Ascending aorta (tissue), 2 donors: ENCODE measurements around the gene PLEKHH2. TPM values are rescaled to one million over a fixed set of nuclear protein-coding genes. Genes with fewer than 3 reads are reported as not detected.

ENCODE experiments used
- DNase-seq, 2 donors: peaks; one replicate each; pipeline ENCODE4 v3.0.0-alpha.2; 2019; ENCODE audit warnings: low spot score in 2 of 2
- H3K27ac ChIP-seq, 2 donors: fragments of 200-600 bp; sonication (generic); one replicate each; pipeline ENCODE4 v1.5.1; 2016 to 2017; ENCODE audit warnings: mild to moderate bottlenecking in 1 of 2
- H3K27me3 ChIP-seq: fragments of 200-600 bp; sonication (generic); one replicate; pipeline ENCODE4 v1.5.1; 2017
- H3K36me3 ChIP-seq, 2 donors: fragments of 200-600 bp; sonication (generic); one replicate each; pipeline ENCODE4 v1.5.1; 2016
- H3K4me1 ChIP-seq, 2 donors: fragments of 200-600 bp; sonication (generic); one replicate each; pipeline ENCODE4 v1.5.1; 2016 to 2017; ENCODE audit warnings: mild to moderate bottlenecking in 1 of 2
- H3K4me3 ChIP-seq, 2 donors: fragments of 200-600 bp; sonication (generic); one replicate each; pipeline ENCODE4 v1.5.1; 2016 to 2017; ENCODE audit warnings: mild to moderate bottlenecking in 1 of 2
- H3K9me3 ChIP-seq, 2 donors: fragments of 200-600 bp; sonication (generic); one replicate each; pipeline ENCODE4 v1.5.1; 2016
- intact Hi-C: fragments of 100-400 bp; cut with DNase I; formaldehyde crosslinking; loops from one replicate; pipeline ENCODE4 v1.15.1; 2023
- total RNA-seq: library from RNA; depleted of rRNA; stranded (reverse); fragments of >200 nt; gene quantifications from one replicate; pipeline ENCODE4 v1.1.0, GENCODE V29; 2016
- TF ChIP-seq, protein P1 (sequence below), 3 experiments: fragments of 200-600 bp in 2 of 3; fragments of 450-650 bp in 1 of 3; sonication (generic) in 2 of 3; IDR thresholded peaks; one replicate each; pipeline ENCODE4 v1.5.1; 2016 to 2019; ENCODE audit warnings: antibody characterized with exemption in 3 of 3, mild to moderate bottlenecking in 1 of 3, moderate library complexity in 1 of 3

PLEKHH2 gene
- total RNA-seq, 1 donor from 2014 or later = 15.0 TPM

DNA sequence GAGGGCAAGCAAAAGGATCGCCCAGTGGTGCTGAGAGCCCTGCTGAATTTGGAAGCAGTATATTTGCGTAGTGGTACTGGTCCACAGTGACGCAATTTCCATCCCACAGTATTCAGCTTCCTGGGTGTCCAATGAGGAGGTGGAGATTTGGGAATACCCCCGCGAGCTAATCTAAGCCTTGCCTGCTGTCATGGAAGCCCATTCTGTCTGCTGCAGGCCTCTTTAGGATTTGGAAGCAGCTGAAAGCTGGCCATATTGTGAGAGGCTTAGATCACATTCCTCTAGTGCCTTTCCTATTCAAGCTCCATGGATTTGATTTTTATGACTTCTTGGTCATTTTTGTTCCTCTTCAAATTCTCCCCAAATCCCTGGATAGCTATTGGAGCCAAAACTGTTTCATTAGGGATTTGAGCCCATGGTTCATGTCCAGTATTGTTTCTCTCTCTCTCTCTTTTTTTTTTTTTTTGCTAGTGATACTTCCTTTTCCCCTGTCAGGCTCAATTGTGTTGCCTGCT is 114.5 kb downstream of the PLEKHH2 start:
- intact Hi-C loops = no loop called here
- no peak overlapping the region for H3K27ac ChIP-seq
- H3K9me3 ChIP-seq = no peaks in the 10 kb centered on the region

DNA sequence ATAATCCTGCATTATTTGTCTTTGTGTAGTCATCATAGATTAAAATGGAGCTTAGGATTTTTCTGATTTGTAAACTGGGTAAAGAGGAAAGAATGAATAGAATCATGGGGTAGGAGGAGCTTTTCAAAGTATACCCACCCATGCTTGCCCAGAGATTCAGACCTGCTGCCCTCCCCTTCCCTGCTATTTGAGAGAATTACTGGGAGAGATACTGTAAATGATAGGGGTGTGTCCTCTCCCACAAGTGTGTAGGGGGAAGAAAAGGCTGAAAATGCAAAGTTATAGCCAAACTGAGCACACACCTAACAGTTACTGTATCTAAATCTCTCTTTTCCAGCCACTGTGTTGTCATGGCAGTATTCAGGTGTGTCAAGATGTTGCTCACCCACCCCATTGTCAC is 115.2 kb downstream of the PLEKHH2 start:
- Histone ChIP-seq H3K4me1 (no peaks in the 10 kb centered on the region), H3K27me3 (no peaks in the 10 kb centered on the region), H3K36me3 (peaks cover 0 to 4% of the 10 kb centered on the region in 2 donors), H3K27ac (no peak overlapping the region), H3K9me3 (no peaks in the 10 kb centered on the region), H3K4me3 (no peak overlapping the region)
- TF ChIP-seq, protein P1, sequence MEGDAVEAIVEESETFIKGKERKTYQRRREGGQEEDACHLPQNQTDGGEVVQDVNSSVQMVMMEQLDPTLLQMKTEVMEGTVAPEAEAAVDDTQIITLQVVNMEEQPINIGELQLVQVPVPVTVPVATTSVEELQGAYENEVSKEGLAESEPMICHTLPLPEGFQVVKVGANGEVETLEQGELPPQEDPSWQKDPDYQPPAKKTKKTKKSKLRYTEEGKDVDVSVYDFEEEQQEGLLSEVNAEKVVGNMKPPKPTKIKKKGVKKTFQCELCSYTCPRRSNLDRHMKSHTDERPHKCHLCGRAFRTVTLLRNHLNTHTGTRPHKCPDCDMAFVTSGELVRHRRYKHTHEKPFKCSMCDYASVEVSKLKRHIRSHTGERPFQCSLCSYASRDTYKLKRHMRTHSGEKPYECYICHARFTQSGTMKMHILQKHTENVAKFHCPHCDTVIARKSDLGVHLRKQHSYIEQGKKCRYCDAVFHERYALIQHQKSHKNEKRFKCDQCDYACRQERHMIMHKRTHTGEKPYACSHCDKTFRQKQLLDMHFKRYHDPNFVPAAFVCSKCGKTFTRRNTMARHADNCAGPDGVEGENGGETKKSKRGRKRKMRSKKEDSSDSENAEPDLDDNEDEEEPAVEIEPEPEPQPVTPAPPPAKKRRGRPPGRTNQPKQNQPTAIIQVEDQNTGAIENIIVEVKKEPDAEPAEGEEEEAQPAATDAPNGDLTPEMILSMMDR (IDR thresholded peaks at IDR 0.05) = no peak
- no peak for DNase-seq
- intact Hi-C loops = no loop called here

More for the DNA sequence above, 114.5 kb downstream of the PLEKHH2 start:
- Histone ChIP-seq H3K36me3 (peaks cover 0 to 4% of the 10 kb centered on the region in 2 donors), H3K27me3 (no peaks in the 10 kb centered on the region), H3K4me1 (peaks cover 0 to 5% of the 10 kb centered on the region in 2 donors), H3K4me3 (no peak overlapping the region)
- DNase-seq = no peak
- TF ChIP-seq, protein P1 (IDR thresholded peaks at IDR 0.05) = no peak

GRCh38 chr2:43754180-43754579 is 117.1 kb downstream of the PLEKHH2 start:
- H3K27me3 ChIP-seq = no peaks in the 10 kb centered on the region
- no peak overlapping the region for H3K27ac ChIP-seq
- DNase-seq = no peak
- no peaks in the 10 kb centered on the region for H3K9me3 ChIP-seq
- TF ChIP-seq, protein P1 (IDR thresholded peaks at IDR 0.05) = no peak
- H3K36me3 ChIP-seq = peaks cover 0 to 4% of the 10 kb centered on the region in 2 donors
- intact Hi-C loops = no loop called here
- peaks cover 3 to 5% of the 10 kb centered on the region in 2 donors for H3K4me1 ChIP-seq
- H3K4me3 ChIP-seq = no peak overlapping the region

GRCh38 chr2:43758739-43759138 is 121.7 kb downstream of the PLEKHH2 start:
- H3K4me1 ChIP-seq = peaks cover 6 to 7% of the 10 kb centered on the region in 2 donors
- H3K27ac ChIP-seq = peak overlapping the region; percentile 21 to 66
- H3K4me3 ChIP-seq = no peak overlapping the region
- no peaks in the 10 kb centered on the region for H3K27me3 ChIP-seq
- TF ChIP-seq, protein P1 (IDR thresholded peaks at IDR 0.05) = no peak
- no peak for DNase-seq
- H3K9me3 ChIP-seq = no peaks in the 10 kb centered on the region
- intact Hi-C loops = no loop called here
- H3K36me3 ChIP-seq = peaks cover 0 to 4% of the 10 kb centered on the region in 2 donors

DNA sequence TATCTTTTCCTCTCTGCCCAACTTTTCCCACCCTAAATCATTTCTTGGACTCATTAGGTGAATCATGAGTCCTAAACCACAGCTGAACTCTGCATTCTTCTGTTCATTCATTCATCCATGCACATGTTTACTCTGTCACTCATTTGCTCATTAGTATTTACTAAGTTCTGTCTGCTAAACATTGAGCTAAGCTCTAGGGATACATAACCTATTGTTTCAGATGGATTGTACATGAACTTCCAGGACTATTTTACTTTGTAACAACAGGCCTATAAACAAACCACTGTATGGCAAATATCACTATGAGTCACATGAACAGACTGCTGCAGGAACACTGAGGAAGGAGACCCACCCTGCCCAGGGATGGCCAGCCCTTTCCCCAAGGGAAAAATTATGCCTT is 122.1 kb downstream of the PLEKHH2 start:
- intact Hi-C loops = no loop called here
- Histone ChIP-seq H3K9me3 (no peaks in the 10 kb centered on the region), H3K27ac (peak overlapping the region; percentile 21 to 66), H3K4me1 (peaks cover 6 to 7% of the 10 kb centered on the region in 2 donors), H3K36me3 (peaks cover 0 to 4% of the 10 kb centered on the region in 2 donors), H3K4me3 (no peak overlapping the region), H3K27me3 (no peaks in the 10 kb centered on the region)
- TF ChIP-seq, protein P1 (IDR thresholded peaks at IDR 0.05) = no peak
- DNase-seq = no peak

DNA sequence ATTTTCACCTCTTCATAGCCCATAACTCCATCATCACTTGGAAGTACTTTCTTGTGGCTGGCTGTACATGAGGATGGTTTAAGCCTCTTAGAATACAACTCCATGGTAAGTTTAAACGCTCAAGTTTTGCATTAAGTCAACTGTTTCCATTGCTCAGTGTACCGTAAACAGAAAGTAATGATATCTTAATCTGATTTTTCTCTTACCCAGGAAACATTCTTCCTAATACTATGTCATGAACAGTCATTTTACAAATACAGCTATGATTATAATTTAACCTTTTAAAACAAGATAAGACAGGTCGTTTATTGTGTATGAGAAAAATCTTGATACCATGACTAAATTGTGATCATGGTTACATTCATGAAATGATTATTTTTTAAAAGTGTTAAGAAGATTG is 125.2 kb downstream of the PLEKHH2 start:
- intact Hi-C loops = no loop called here
- H3K9me3 ChIP-seq = no peaks in the 10 kb centered on the region
- H3K4me1 ChIP-seq = peaks cover 6 to 15% of the 10 kb centered on the region in 2 donors
- no peaks in the 10 kb centered on the region for H3K36me3 ChIP-seq
- no peak for DNase-seq
- H3K27me3 ChIP-seq = no peaks in the 10 kb centered on the region
- no peak overlapping the region for H3K27ac ChIP-seq
- H3K4me3 ChIP-seq = no peak overlapping the region
- TF ChIP-seq, protein P1 (IDR thresholded peaks at IDR 0.05) = no peak
